Measurements from ENCODE around the gene SLC25A36.
"Not testable (repeated sequence)": the region's sequence is repeated elsewhere in the genome, so short reads cannot be mapped to it uniquely, and the experiment has no call there.

SLC25A36 gene

GRCh38 chr3:140933109-140933508 is 8.5 kb upstream of the SLC25A36 start:
- DNase-seq: no peak

GRCh38 chr3:140933552-140933951 is 8.1 kb upstream of the SLC25A36 start:
- DNase-seq: no peak

GRCh38 chr3:140939305-140939704 is 2.3 kb upstream of the SLC25A36 start:
- not testable (repeated sequence) for DNase-seq

GRCh38 chr3:140941090-140941433 is 574 bp upstream of the SLC25A36 start:
- no peak for DNase-seq

- peak; percentile 41 for DNase-seq
Measured at GRCh38 chr3:140942221-140943104, 827 bp downstream of the SLC25A36 start.

GRCh38 chr3:140943781-140944552 is 2.3 kb downstream of the SLC25A36 start:
- DNase-seq: no peak

GRCh38 chr3:140948460-140949249 is 7.0 kb downstream of the SLC25A36 start:
- DNase-seq: no peak

GRCh38 chr3:140950144-140950543 is 8.5 kb downstream of the SLC25A36 start:
- DNase-seq: no peak

- no peak for DNase-seq
Measured at GRCh38 chr3:140950863-140951262, 9.2 kb downstream of the SLC25A36 start.

GRCh38 chr3:140951750-140952149 is 10.1 kb downstream of the SLC25A36 start:
- not testable (repeated sequence) for DNase-seq

- no peak for DNase-seq
Measured at GRCh38 chr3:140953028-140953960, 11.7 kb downstream of the SLC25A36 start.

- no peak for DNase-seq
Measured at GRCh38 chr3:140954576-140954975, 12.9 kb downstream of the SLC25A36 start.

GRCh38 chr3:140955645-140956044 is 14.0 kb downstream of the SLC25A36 start:
- DNase-seq: no peak

GRCh38 chr3:140956058-140956835 is 14.6 kb downstream of the SLC25A36 start:
- no peak for DNase-seq

GRCh38 chr3:140972833-140973232 is 31.2 kb downstream of the SLC25A36 start:
- no peak for DNase-seq

GRCh38 chr3:140974900-140975299 is 33.3 kb downstream of the SLC25A36 start:
- no peak for DNase-seq

- no peak for DNase-seq
Measured at GRCh38 chr3:140980663-140981062, 39.0 kb downstream of the SLC25A36 start.

- not testable (repeated sequence) for DNase-seq
Measured at GRCh38 chr3:140987792-140988191, 46.2 kb downstream of the SLC25A36 start.

GRCh38 chr3:140994316-140994715 is 52.7 kb downstream of the SLC25A36 start:
- no peak for DNase-seq

GRCh38 chr3:140994861-140995260 is 53.2 kb downstream of the SLC25A36 start:
- DNase-seq: not testable (repeated sequence)

- no peak for DNase-seq
Measured at GRCh38 chr3:140995881-140996280, 54.2 kb downstream of the SLC25A36 start.

All from CD4-positive, alpha-beta T cell treated with Interferon gamma for 1 hour (primary cell).